GM12892 (cell line): ENCODE measurements around the gene YWHAH.

Source experiments
- POLR2AphosphoS5 ChIP-seq: IDR thresholded peaks from 2 replicates; pipeline ENCODE4 v1.6.1; 2011; ENCODE audit warnings: low read depth, low read length, control low read depth
- TAF1 ChIP-seq: IDR thresholded peaks from 2 replicates; pipeline ENCODE4 v1.6.1; 2011; ENCODE audit warnings: low read depth, mild to moderate bottlenecking, control low read depth, low read length, borderline replicate concordance

GRCh38 chr22:31921106-31921505 lies 23.2 kb upstream of the YWHAH start:
- no peak for TF ChIP-seq TAF1
- TF ChIP-seq POLR2AphosphoS5, result no peak
